Thyroid gland (tissue), 4 donors: ENCODE results near the gene RNF31. TPM values are rescaled to one million over a fixed set of nuclear protein-coding genes. Genes with fewer than 3 reads are reported as not detected.

Experiments used
- DNase-seq, 2 donors: peaks; one replicate each; pipeline ENCODE4 v3.0.0-alpha.2; 2019
- H3K27ac ChIP-seq, 3 donors: fragments of 200-600 bp; sonication (generic); 1 replicate in 2 of 3; 2 replicates in 1 of 3; pipeline ENCODE4 v1.5.1; 2016 to 2019; ENCODE audit warnings: mild to moderate bottlenecking in 1 of 3, moderate library complexity in 1 of 3
- H3K27me3 ChIP-seq: fragments of 200-600 bp; sonication (generic); one replicate; pipeline ENCODE4 v1.5.1; 2019
- H3K36me3 ChIP-seq, 2 donors: fragments of 200-600 bp; sonication (generic); one replicate each; pipeline ENCODE4 v1.5.1; 2016 to 2019
- H3K4me1 ChIP-seq, 2 donors: fragments of 200-600 bp; sonication (generic); one replicate each; pipeline ENCODE4 v1.5.1; 2017 to 2019
- H3K4me3 ChIP-seq, 3 donors: fragments of 200-600 bp; sonication (generic); replicated peaks in 1 of 3; 1 replicate in 2 of 3; 2 replicates in 1 of 3; pipeline ENCODE4 v1.5.1; 2016; ENCODE audit warnings: mild to moderate bottlenecking in 1 of 3
- H3K9me3 ChIP-seq: fragments of 200-600 bp; sonication (generic); one replicate; pipeline ENCODE4 v1.5.1; 2017
- CTCF ChIP-seq, 6 experiments: fragments of 200-600 bp in 3 of 6; fragments of 450-650 bp in 3 of 6; sonication (generic) in 3 of 6; IDR thresholded peaks; one replicate each; pipeline ENCODE4 v1.5.1; 2016 to 2019; ENCODE audit warnings: antibody characterized with exemption in 6 of 6, mild to moderate bottlenecking in 2 of 6, inconsistent platforms in 1 of 6, moderate library complexity in 1 of 6
- POLR2A ChIP-seq, 2 donors: fragments of 450-650 bp; IDR thresholded peaks; one replicate each; pipeline ENCODE4 v1.6.1; 2017; ENCODE audit warnings: antibody characterized with exemption in 2 of 2, mild to moderate bottlenecking in 2 of 2, moderate library complexity in 1 of 2
- WGBS, 2 donors: methylation state at CpG; one replicate each; pipeline ENCODE4 v1.1.5; 2017; 5-methylcytosine and 5-hydroxymethylcytosine counted together
- intact Hi-C: fragments of 100-400 bp; cut with DNase I; formaldehyde crosslinking; loops from one replicate; pipeline ENCODE4 v1.15.1; 2023
- total RNA-seq, 4 donors: library from RNA; depleted of rRNA; stranded (reverse); fragments of >200 nt; gene quantifications; one replicate each; pipeline ENCODE4 v1.2.3, GENCODE V29; 2016

RNF31 gene
- total RNA-seq, 4 donors from 2014 or later, result 30.6 to 106 (median 67.6) TPM

- 84 to 90% methylated on average over 6 to 15 of the region's 15 CpGs for WGBS, 2 donors
- Histone ChIP-seq H3K27ac (peak overlapping the region in 2 of 3 donors; percentile 16 to 56), H3K9me3 (no peaks in the 10 kb centered on the region), H3K27me3 (no peaks in the 10 kb centered on the region), H3K4me1 (peaks cover 5 to 7% of the 10 kb centered on the region in 2 donors), H3K36me3 (no peaks in the 10 kb centered on the region), H3K4me3 (no peak overlapping the region)
- DNase-seq, result no peak
- TF ChIP-seq CTCF (IDR thresholded peaks at IDR 0.05) (no peak), POLR2A (IDR thresholded peaks at IDR 0.05) (no peak)
- intact Hi-C loops, result no loop called here
These were observed 15.7 kb upstream of the RNF31 start for GRCh38 chr14:24131549-24131966.

GRCh38 chr14:24132061-24132685, 15.1 kb upstream of the RNF31 start:
- TF ChIP-seq POLR2A (IDR thresholded peaks at IDR 0.05) (no peak), CTCF (IDR thresholded peaks at IDR 0.05) (no peak)
- Histone ChIP-seq H3K36me3 (no peaks in the 10 kb centered on the region), H3K9me3 (no peaks in the 10 kb centered on the region), H3K27ac (peak overlapping the region in 1 of 3 donors; percentile 56), H3K4me3 (no peak overlapping the region), H3K4me1 (peaks cover 11 to 13% of the 10 kb centered on the region in 2 donors), H3K27me3 (no peaks in the 10 kb centered on the region)
- intact Hi-C loops, result no loop called here
- DNase-seq, result peak; percentile 37 to 67
- 57 to 60% methylated on average over 18 to 23 of the region's 24 CpGs for WGBS, 2 donors

DNA sequence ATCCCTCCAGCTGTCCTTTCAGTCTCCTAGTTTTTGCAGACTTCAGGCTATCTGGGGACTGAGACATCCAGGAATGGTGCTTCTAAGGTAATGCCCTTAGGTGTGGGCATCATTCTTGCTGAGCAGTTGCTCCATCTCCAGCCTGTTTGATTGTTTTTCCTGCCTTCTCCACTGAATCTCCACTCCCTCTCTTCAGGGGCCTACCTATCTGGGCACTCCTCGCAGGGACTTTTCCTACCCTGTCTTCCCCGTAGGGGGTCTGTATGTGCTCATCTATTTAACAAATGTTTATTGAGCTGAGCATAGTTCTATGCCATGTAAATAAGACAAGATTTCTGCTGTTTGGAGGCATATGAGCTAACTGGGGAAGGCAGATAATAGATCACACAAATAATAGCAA, 14.3 kb upstream of the RNF31 start:
- no peak for TF ChIP-seq POLR2A (IDR thresholded peaks at IDR 0.05)
- TF ChIP-seq CTCF (IDR thresholded peaks at IDR 0.05), result no peak
- peaks cover 0 to 5% of the 10 kb centered on the region in 2 donors for H3K36me3 ChIP-seq
- peaks cover 11 to 14% of the 10 kb centered on the region in 2 donors for H3K4me1 ChIP-seq
- intact Hi-C loops, result no loop called here
- no peak overlapping the region for H3K4me3 ChIP-seq
- WGBS, 2 donors, result 97 to 100% methylated on average over 2 of the region's 2 CpGs
- no peaks in the 10 kb centered on the region for H3K27me3 ChIP-seq
- no peaks in the 10 kb centered on the region for H3K9me3 ChIP-seq
- no peak for DNase-seq
- no peak overlapping the region for H3K27ac ChIP-seq

- DNase-seq, result no peak
- Histone ChIP-seq H3K4me3 (no peak overlapping the region), H3K27ac (no peak overlapping the region), H3K4me1 (peaks cover 11 to 14% of the 10 kb centered on the region in 2 donors), H3K27me3 (no peaks in the 10 kb centered on the region), H3K9me3 (no peaks in the 10 kb centered on the region), H3K36me3 (peaks cover 7 to 12% of the 10 kb centered on the region in 2 donors)
- 93 to 95% methylated on average over 1 of the region's 1 CpG for WGBS, 2 donors
- TF ChIP-seq POLR2A (IDR thresholded peaks at IDR 0.05), result no peak
- no peak for TF ChIP-seq CTCF (IDR thresholded peaks at IDR 0.05)
- intact Hi-C loops, result no loop called here
These were observed 13.6 kb upstream of the RNF31 start for GRCh38 chr14:24133735-24134134.

GRCh38 chr14:24135584-24135833, 11.8 kb upstream of the RNF31 start:
- DNase-seq, result no peak
- TF ChIP-seq POLR2A (IDR thresholded peaks at IDR 0.05) (no peak), CTCF (IDR thresholded peaks at IDR 0.05) (no peak)
- intact Hi-C loops, result no loop called here
- Histone ChIP-seq H3K4me1 (peaks cover 17 to 27% of the 10 kb centered on the region in 2 donors), H3K4me3 (peak overlapping the region in 2 of 3 donors; percentile 10 to 83), H3K36me3 (peaks cover 14 to 15% of the 10 kb centered on the region in 2 donors), H3K27ac (peak overlapping the region; percentile 52 to 80 (median 62)), H3K27me3 (no peaks in the 10 kb centered on the region), H3K9me3 (no peaks in the 10 kb centered on the region)
- 4 to 6% methylated on average over 8 of the region's 9 CpGs for WGBS, 2 donors
